Nucleus accumbens (tissue), 56 donors: ENCODE results near the gene OSCAR.

ENCODE experiments used
- DNase-seq, 56 donors: peaks; one replicate each; lab custom pipeline; 2025; lab: John Stamatoyannopoulos, UW

OSCAR gene, protein sequence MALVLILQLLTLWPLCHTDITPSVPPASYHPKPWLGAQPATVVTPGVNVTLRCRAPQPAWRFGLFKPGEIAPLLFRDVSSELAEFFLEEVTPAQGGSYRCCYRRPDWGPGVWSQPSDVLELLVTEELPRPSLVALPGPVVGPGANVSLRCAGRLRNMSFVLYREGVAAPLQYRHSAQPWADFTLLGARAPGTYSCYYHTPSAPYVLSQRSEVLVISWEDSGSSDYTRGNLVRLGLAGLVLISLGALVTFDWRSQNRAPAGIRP

DNA sequence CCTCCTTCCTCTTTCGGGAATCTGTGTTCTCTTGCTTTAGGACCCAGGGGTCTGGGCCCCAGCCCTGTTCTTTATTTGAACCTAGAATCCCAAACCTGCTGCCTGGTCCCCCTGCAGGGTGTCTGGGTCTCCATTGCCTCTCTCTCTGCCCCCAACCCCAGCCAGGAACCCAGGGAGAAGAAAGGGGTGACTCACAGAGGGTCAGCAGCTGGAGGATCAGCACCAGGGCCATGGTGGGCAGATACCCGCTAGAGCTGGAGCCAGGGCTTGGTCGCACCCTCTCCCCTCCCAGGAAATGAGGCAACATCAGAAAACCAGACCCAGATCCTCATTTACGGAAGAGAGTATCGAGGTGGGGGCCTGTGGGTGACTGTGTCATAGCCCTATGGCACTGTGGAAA lies at the start of gene OSCAR:
OSCAR (minus strand) TSS at position 243 of the 400 bp plus-strand sequence; CDS start at position 232, 11 bp downstream.
- DNase-seq: peak in 6 of 56 donors; percentile 3 to 33 (median 10)

DNA sequence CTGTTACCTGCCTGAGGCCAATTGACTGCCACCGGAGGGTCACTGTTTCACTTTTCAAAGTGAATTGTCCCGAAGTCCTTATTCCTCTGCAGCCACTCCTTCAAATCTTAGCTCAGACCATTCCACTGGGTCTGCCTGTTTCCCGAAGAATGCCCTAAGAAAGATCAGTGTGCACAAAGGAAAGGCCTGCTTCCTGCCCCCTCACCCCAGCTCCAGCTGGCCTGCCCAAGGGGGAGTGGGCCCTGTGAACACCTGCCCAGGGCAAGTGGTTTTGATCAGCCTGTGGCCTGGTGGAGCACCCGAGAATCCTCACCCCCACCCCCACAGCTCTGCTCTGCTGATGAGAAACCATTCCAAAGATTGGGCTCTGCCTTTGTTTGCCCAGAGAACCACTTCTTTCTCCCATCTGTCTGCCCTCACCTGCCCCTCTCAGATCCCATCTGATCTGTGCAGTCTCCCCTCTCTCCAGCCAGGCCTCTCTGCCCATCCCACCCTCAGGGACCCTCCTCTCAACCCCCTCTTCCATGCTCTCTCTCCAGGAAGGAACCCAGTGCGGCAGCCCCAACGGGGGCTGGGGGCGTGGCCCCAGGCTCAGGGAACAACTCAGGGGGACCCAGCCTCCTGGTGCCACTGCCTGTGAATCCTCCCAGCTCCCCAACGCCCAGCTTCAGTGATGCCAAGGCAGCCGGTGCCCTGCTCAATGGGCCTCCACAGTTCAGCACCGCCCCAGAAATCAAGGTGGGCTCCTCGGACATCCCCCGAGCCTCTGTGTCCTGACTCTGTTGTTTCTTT lies 48.6 kb upstream of the OSCAR start:
- no peak for DNase-seq

DNA sequence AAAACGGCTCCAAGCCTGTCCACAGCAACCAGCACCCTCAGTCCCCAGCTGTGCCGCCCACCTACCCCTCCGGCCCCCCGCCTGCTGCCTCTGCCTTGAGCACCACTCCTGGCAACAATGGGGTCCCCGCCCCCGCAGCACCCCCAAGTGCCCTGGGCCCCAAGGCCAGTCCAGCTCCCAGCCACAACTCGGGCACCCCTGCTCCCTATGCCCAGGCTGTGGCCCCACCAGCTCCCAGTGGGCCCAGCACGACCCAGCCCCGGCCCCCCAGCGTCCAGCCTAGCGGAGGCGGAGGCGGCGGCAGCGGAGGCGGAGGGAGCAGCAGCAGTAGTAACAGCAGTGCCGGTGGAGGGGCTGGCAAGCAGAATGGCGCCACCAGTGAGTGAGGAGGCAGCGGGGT lies 47.6 kb upstream of the OSCAR start:
- no peak for DNase-seq

DNA sequence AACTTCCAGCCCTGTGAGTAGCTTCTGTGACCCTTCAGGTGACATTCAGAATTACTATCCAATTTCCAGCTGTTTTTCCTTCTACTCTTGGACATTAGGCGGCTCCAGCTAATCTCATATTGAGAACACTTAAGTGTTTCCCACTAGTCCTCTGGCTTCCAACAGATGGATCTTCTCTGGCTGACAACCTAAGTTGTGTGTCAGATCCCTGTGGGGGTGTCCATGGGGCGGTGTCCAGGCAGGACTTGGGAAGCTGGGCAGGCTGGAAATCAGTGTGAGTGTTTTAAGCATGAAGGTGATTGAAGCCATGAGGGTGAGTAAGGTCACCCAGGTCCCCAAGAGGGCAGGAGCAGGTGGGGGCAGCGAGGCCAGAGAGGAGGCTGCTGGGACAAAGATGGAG lies 47.1 kb upstream of the OSCAR start:
- DNase-seq: no peak

DNA sequence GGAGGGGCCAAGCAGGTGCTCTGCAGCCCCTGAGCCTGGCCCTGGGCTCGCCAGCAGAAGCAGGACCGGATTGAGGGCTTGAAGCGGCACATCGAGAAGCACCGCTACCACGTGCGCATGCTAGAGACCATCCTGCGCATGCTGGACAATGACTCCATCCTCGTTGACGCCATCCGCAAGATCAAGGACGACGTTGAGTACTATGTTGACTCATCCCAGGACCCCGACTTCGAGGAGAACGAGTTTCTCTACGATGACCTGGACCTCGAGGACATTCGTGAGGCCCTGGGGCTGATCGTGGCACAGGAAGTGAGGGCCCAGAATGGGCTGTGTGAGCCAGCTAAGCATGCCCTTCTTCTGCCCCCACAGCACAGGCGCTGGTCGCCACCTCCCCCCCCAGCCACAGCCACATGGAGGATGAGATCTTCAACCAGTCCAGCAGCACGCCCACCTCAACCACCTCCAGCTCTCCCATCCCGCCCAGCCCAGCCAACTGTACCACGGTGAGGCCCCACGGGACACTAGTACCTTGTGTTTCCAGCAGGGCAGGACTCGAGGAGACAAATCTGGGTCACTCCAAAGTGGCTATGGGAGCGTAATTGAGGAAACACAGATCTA lies 45.0 kb upstream of the OSCAR start:
- DNase-seq: no peak

DNA sequence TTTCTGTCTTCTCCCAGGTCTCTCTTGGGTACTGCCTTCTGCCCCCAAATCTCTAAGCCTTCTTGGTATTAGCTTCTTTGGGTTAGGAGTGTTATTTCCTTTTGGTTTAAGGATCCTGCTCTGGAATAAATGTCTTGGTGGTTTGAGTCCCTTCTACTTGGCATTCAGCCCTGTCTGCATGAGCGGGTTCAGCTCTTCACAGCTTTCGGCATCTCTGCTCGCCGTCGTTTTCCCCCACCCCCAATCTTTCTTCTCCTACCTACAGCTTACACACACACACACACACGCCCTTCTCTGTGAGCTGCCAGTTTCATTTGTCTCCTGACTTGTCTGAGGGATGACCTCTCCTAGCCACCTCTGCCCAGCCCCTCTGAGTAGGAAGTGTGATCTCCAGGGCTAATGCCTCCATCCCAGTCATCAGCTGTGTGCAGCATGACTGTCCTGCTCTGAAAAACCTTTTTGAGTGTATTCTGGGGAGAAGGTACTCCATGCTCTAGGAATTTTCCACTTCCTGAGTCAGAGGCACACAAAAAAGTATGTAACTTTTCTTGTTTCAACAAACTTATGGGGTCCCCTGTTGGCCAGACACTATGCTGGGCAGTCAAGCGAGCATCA lies 41.7 kb upstream of the OSCAR start:
- DNase-seq: no peak

DNA sequence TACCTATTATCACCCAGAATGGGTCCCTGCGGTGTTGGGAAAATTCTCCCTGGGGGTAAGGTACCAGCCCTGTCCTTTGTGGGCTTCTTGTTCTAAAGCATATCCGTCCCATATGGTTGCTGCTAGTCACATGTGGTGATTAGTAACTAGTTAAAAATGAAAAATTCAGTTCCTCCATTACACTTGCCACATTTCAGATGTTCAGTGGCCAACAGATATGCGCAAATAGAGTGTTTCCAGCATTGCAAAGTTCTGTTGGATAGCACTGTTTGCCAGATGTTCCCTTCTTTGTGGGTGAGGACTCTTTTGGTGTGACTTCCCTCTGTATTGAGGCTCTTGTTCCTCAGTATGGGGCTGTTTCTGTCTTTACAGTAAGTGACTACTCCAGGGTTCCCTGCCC lies 40.8 kb upstream of the OSCAR start:
- DNase-seq: no peak

DNA sequence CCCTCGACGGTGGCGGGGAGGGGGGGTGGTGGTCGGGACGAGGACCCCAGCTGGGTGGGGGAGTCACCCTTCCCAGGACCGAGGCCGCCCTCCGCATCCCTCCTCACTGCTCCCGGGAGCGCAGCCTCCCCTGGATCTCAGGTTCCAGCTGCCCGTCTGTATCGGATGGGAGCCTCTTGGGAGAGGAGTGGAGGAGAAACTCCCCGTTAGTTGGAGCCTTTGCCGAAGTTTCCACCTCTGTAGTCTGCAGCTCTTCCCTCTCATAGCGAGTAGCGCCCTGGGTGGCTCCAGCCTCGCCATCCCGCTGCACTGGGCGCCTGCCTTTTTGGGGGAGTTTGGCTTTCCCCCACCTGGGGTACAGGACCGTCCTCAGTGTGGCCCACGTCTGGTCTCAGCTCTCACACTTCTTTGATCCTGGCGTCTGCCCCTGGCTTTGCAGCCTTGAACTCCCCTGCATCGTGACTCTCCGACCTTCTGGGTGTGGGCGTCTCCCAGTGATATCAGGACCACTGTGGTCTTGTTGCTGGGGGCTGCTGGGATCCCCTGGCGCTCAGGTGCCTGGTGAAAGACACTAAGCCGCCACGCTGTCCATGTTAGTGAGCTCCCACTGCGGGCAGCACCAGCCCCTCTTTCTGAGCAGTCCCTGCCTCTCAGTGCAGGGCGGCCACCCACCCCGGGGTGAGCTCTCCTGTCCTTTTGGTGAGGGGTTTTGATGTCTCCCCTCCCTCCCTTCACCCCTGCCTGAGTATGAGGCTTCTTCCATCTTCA lies 38.1 kb upstream of the OSCAR start:
- DNase-seq: no peak

DNA sequence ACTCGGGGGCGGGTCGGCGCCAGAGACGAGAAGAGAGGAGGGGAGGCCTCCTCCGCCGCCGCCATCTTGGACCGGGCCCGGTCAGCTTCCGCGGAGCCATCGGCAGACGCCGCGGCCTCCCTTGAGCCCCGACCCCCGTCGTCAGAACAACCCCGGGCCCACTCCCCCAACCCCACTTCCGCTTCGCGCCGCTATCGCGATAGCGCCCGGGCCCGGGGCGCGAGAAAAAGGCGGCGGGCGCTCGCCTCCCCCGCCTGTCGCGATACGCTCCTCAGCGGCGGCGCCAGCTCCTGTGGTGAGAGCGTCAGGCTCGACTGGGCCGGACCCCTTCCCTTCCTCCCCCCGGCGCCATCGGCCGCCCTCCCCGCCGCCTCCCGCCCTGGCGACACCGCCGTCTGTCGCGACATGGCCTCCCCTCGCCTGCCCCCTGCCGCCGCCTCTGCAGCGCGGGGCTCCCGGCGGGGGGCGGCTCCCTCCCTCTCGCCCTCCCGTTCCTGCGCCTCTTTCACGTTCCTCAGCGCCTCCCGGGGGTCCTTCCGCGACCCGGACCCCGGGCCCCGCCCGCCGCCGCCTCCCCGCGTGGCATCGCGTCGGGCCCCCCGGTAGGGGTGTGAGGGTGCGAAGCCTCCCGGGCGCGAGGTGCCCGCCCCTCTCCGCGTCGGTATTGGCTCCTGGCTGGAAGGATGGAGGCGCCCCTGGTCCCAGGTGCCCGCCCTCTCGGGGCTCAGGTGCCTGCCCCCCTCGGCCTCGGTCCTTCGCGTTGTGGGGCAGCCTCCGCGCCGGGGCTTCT lies 37.3 kb upstream of the OSCAR start, which contains the start of gene CNOT3:
CNOT3 (plus strand) TSS at position 64 of the 790 bp plus-strand sequence. CDS start 5,217 bp downstream, outside the sequence.
- DNase-seq: peak in 2 of 56 donors; percentile 23 to 38

DNA sequence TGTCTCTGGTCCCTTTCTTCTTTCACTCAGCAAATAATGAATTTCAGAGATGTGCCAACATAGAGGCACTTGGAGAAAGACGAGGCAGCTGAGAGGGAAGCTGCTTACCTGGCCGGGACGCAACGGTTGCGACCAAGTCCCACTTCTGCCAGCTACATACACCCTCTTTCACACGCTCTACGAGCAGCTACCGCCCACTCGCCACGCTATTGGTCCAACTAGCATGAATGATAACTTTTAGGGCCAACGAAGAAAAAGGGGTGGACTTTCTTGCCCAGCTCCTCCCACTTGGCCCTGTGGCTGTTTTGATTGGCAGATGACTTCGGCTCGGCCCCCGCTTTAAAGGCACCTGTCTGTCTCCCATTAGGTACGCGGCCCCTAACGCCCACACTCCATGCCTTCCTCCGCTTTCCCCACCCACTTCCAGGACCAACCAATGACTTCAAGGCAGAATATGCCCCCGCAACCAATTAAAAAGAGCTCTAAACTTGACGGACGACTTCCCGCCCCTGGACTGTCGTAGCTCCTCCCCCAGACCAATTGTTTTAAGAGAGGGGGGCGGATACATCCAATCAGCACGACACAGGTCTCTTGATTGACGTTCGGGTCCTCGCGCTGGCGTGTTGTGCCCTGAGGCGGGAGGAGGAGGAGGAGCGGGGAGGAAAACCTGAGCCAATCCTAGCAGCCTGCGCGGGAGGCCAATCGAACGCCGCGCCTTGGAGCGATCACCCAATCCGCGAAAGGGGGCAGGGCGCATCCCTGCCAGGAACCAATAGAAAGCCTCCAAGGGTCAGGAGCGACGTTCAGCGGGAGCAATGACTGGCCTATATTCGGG lies 36.5 kb upstream of the OSCAR start:
- peak; percentile 90 to 100 (median 100) for DNase-seq

DNA sequence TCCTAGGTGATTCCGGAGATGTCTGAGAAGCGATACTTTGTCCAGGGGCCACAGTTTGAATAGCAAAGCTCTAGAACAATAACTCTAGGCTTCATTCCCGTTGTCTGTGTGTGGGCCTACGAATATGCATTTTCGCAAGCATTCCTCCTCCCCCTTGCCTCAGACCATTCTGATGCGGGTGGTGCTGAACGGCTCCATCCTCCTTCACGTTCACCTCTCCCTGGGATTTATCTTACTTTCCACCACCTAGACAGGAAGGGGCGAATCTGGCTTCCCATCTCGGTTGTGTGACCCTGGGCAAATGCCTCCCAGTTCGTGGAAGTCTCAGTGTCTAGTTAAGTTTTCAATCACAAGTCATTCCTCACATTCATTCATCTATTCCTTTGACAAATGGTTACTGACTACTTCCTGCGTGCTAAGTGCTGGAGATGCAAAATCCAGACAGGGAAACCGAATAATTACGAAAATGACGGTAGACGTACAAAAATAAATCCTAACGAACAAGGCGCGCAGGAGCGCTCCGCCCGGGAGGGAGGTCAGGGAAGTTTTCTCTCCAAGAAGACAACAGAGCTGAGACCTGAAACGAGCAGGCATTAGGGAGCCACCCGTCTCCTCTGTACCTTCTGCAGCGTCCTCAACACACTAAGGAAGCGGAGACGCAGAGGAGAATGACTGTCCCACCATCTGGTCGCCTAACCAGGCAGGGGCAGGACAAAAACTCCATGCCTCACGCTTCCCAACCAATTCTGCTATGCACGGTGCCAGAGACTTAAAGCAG lies 35.7 kb upstream of the OSCAR start:
- peak in 2 of 56 donors; percentile 29 to 40 for DNase-seq

DNA sequence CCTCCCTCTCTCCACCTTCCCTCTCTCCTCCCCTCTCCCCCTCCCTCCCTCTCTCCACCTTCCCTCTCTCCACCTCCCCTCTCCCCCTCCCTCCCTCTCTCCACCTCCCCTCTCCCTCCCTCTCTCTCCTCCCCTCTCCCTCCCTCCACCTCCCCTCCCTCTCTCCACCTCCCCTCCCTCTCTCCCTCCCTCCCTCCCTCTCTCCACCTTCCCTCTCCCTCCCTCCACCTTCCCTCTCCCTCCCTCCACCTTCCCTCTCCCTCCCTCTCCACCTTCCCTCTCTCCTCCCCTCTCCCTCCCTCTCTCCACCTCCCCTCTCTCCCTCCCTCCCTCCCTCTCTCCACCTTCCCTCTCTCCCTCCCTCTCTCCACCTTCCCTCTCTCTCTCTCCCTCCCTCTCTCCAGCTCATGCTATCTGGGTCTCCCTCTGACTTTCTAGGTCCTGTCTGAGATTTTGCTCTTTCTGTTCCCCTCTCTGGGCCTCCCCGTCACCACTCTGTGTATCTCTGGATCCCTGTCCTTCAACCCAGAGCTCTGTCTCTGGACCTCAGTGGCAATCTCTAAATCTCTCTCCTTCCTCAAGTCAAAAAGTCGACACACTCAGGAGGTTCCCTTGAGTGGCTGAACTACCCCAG lies 33.5 kb upstream of the OSCAR start:
- no peak for DNase-seq

DNA sequence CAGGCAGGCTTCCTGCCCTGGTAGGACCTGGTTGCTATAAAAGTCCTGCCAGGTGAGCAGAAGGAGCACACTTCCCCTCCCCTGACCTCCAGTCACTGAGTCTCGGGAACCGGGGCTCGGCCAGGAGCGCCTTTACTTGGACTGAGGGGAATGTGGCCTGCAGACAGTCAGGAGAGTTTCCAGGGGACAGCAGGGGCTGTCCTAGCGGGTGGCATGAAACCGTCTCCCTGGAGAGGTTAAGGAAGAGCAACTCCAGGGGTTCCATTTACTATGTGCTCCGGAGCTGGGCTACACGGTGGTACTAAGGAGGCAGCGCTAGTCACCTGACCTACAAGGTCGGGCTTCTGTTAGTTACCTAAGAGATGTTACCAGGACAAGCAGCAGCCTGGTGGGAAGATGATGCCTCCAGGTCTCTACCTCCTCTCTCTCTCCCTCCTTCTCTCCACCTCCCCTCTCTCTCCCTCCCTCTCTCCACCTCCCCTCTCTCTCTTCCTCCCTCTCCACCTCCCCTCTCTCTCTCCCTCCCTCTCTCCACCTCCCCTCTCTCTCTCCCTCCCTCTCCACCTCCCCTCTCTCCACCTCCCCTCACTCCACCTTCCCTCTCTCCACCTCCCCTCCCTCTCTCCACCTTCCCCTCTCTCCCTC lies 32.8 kb upstream of the OSCAR start:
- peak in 15 of 56 donors; percentile 3 to 81 (median 14) for DNase-seq

DNA sequence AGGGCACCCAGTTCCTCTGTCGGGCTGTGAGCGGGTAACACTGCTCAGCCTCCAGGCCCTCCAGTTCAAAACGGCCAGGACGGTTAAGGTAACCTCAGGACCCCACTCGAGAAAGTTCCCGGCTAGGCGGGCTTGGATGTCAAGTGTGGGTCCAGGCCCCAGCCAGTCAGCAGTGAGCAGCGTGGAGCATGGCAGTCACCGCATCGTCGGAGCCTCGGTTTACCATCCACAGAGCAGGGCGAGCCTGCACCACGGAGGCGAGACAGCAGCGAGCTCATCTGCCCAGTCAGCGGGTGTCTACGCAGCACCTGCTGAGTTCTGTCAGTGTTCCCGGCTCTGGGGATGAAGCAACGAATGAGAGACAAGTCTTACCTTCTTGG lies 29.0 kb upstream of the OSCAR start:
- no peak for DNase-seq

DNA sequence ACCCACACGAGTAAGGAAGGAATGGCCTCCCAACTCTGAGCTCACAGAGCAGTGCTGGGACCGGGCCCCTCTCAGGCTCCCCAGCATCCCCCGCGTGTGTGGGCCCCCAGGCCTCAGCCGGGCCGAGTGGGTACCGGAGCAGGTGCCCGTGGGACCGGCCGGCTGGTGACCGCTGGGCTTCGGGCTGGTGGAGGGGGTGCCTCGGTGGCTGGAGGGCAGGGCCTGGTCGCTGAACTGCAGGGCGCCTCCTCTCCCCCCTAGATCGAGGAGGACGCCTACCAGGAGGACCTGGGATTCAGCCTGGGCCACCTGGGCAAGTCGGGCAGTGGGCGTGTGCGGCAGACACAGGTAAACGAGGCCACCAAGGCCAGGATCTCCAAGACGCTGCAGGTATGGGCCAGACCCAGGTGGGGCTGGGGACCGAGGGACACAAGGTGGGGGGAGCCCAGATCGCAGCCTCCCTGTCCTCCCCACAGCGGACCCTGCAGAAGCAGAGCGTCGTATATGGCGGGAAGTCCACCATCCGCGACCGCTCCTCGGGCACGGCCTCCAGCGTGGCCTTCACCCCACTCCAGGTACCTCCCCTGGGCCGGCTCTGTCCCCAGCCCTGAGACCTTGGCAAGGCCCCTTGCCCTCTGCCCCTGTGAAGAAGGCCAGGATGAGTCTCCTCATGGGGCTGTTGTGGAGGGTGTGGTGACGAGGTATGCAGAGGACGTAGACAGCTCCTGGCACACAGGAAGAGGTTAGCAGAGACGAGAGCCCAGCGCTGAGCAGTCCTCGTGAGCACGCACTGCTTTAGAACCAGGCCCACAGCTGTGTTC lies 28.4 kb upstream of the OSCAR start:
- DNase-seq: no peak

DNA sequence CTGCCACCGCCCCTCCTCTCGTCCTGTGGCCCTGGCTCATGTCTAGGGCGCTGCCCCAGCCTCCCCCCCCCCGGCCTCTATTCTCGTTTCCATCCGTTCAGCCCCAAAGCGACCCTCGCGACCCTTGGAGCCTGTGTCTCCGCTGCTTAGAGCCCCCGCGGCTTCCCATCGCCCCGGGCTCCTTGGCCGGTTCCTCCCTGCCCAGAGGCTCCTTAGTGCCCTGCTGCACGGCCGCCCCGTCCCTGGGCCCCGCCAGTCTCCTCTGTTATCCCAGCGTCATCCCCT lies 27.8 kb upstream of the OSCAR start:
- DNase-seq: no peak
